ENCODE data around the gene SLC27A1.
"Not testable (repeated sequence)": the region's sequence is repeated elsewhere in the genome, so short reads cannot be mapped to it uniquely, and the experiment has no call there.

The SLC27A1 gene

GRCh38 chr19:17505223-17505622 lies 34.9 kb downstream of the SLC27A1 start:
- TF ChIP-seq, protein P1, sequence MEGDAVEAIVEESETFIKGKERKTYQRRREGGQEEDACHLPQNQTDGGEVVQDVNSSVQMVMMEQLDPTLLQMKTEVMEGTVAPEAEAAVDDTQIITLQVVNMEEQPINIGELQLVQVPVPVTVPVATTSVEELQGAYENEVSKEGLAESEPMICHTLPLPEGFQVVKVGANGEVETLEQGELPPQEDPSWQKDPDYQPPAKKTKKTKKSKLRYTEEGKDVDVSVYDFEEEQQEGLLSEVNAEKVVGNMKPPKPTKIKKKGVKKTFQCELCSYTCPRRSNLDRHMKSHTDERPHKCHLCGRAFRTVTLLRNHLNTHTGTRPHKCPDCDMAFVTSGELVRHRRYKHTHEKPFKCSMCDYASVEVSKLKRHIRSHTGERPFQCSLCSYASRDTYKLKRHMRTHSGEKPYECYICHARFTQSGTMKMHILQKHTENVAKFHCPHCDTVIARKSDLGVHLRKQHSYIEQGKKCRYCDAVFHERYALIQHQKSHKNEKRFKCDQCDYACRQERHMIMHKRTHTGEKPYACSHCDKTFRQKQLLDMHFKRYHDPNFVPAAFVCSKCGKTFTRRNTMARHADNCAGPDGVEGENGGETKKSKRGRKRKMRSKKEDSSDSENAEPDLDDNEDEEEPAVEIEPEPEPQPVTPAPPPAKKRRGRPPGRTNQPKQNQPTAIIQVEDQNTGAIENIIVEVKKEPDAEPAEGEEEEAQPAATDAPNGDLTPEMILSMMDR (IDR thresholded peaks at IDR 0.05; ENCODE audit: extremely low read depth, missing control alignments): no peak
- no peak for DNase-seq (ENCODE audit: low spot score)

DNA sequence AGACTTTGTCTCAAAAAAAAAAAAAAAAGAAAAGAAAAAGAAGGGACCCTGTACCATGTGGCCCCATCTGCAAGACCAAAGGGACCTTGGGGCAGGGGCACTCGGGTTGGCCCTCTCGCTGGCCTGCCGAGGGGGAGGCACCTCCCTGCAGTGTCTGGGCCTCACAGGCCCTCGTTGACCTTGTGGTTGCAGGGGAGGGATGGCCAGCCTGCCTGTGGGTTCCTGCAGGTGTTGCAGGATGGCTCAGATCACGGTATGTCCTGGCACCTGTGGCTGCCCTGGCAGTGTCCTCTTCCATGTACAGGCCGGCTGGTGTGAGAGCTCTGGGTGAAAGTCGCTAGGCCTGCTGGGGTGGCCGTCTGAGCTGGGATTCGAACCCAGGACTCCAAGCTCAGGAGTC lies 36.4 kb downstream of the SLC27A1 start:
- no peak for DNase-seq (ENCODE audit: low spot score)

DNA sequence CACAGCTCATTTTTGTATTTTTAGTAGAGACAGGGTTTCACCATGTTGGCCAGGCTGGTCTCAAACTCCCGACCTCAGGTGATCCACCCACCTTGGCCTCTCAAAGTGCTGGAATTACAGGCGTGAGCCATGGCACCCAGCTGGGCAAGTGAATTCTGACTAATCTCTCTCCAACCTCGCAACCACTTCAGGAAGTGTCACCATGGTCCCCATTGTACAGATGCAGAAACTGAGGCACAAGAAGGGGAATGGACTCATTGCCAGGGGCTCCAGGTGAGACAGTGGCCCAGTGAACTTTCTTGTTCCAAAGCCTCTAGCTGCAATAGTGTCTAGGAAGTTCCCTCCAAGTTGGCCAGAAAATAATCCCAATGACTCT lies 38.2 kb downstream of the SLC27A1 start:
- not testable (repeated sequence) for DNase-seq (ENCODE audit: low spot score)

More for the DNA sequence above, 36.4 kb downstream of the SLC27A1 start:
- TF ChIP-seq, protein P1 (IDR thresholded peaks at IDR 0.05; ENCODE audit: extremely low read depth, missing control alignments): no peak

DNA sequence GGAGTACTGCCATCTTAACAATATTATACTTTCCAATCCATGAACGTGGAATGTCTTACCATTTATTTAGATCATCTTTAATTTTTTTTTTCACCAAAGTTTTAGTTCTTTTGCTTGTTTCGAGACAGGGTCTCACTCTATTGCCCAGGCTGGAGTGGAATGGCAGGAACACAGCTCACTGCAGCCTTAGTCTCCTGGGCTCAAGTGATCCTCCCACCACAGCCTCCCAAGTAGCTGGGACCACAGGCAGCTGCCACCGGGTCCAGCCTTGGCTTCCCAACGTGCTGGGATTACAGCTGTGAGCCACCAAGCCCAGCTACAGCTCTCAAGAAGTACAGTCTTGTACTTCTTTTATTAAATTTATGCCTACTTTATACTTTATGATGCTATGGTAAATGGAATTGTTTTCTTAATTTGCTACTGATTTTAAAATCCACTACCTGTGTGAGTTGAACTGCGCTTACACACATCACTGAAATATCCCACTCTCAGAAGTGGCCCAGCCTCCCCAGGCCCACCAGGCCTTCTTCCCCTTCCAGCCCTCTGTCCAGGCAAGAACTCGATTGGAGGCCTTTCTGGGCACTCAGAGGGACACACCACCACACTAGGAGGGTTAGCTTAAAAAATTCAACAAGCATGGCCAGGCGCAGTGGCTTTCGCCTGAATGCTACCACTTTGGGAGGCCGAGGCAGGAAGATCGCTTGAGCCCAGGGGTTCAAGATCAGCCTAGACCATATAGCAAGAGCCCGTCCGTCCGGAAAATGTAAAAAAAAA lies 40.1 kb downstream of the SLC27A1 start:
- TF ChIP-seq, protein P1 (IDR thresholded peaks at IDR 0.05; ENCODE audit: extremely low read depth, missing control alignments): no peak
- no peak for DNase-seq (ENCODE audit: low spot score)

GRCh38 chr19:17511724-17512573 lies 41.6 kb downstream of the SLC27A1 start:
- DNase-seq (ENCODE audit: low spot score): peak; percentile 93
- TF ChIP-seq, protein P1 (IDR thresholded peaks at IDR 0.05; ENCODE audit: extremely low read depth, missing control alignments): peak; percentile 48

DNA sequence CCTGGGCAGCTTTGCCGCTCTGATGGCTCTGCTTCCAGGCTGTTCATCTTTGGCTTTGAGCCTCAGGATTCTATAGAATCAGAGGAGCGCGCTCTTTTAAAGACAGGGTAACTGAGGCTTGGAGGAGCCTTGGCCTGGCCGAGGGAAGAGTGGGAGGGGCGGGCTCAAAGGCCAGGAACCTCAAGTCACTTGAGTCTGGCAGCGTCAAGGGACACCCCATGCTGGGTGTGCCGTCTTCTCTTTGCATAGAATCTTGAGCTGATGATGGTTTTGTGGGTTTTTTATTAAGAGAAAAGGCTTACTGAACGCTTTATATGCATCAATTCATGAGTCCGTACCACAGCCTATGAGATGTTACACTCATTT lies 42.2 kb downstream of the SLC27A1 start:
- TF ChIP-seq, protein P1 (IDR thresholded peaks at IDR 0.05; ENCODE audit: extremely low read depth, missing control alignments): no peak
- no peak for DNase-seq (ENCODE audit: low spot score)

DNA sequence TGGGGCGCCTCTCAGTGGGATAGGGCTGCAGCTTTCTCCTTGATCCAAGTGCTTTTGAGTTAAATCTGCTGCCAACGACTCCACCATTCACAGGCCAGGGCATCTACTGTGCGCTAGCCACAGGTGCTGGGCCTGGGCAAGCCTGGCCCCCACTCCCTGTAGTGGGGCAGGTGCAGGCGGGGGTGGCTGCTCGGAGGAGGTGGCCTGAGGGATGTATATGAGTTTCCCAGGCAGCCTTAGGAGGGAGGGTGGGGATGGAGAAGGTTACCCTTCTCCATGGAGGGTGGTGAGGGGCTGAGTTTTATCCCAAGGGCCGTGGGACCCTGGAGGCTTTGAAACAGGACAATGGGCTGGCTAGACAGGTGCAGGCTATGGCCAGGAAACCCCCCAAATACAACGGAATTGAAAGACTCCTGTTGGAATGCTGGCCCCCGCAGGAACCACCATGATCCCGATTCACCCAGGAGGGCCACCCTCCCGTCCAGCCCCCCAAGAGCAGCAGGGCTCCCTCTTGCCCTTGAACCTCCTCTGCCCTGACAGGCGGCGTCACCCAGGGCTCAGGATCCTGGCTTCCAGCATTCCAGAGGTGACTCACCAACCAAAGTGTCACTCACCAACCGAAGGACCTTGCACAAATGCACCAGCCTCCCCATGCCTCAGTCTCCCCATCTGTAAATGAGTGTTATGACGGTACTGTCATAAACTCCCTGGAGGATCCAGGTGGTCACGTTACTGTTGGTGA lies 45.3 kb downstream of the SLC27A1 start:
- no peak for DNase-seq (ENCODE audit: low spot score)
- TF ChIP-seq, protein P1 (IDR thresholded peaks at IDR 0.05; ENCODE audit: extremely low read depth, missing control alignments): no peak
